DOHH2 (cell line): ENCODE measurements around the gene PCDHGA10.

ENCODE experiments used
- H3F3A ChIP-seq: fragments of 200-600 bp; sonication (generic), shearing (Covaris generic); 2 replicates; pipeline ENCODE4 v1.6.0; 2016; ENCODE audit warnings: antibody characterized with exemption, mild to moderate bottlenecking; ENCODE audit not compliant: control insufficient read depth, insufficient read depth
- H3K27ac ChIP-seq: fragments of 200-600 bp; sonication (generic); 2 replicates; pipeline ENCODE4 v1.5.1; 2014; ENCODE audit warnings: low read depth, mild to moderate bottlenecking, low read length, moderate library complexity
- H3K27me3 ChIP-seq: fragments of 200-600 bp; sonication (generic); 2 replicates; pipeline ENCODE4 v1.6.1; 2014; ENCODE audit warnings: mild to moderate bottlenecking, low read length, mixed read lengths; ENCODE audit not compliant: control insufficient read depth
- H3K36me3 ChIP-seq: fragments of 200-600 bp; sonication (generic); 2 replicates; pipeline ENCODE4 v1.6.1; 2014; ENCODE audit warnings: mild to moderate bottlenecking, low read length, moderate library complexity, mixed read lengths; ENCODE audit not compliant: control insufficient read depth
- H3K4me1 ChIP-seq: fragments of 200-600 bp; sonication (generic); 2 replicates; pipeline ENCODE4 v1.6.1; 2014; ENCODE audit warnings: mild to moderate bottlenecking, low read length, mixed read lengths; ENCODE audit not compliant: control insufficient read depth
- H3K4me2 ChIP-seq: fragments of 200-600 bp; sonication (generic); 2 replicates; pipeline ENCODE4 v1.6.0; 2014; ENCODE audit warnings: mild to moderate bottlenecking, low read length, moderate library complexity
- H3K4me3 ChIP-seq: fragments of 200-600 bp; sonication (generic); 2 replicates; pipeline ENCODE4 v1.5.1; 2014; ENCODE audit warnings: mild to moderate bottlenecking, low read length, mixed read lengths
- H3K79me2 ChIP-seq: fragments of 200-600 bp; sonication (generic); 2 replicates; pipeline ENCODE4 v1.6.1; 2014; ENCODE audit warnings: mild to moderate bottlenecking, low read length, mixed read lengths; ENCODE audit not compliant: control insufficient read depth
- H3K9me2 ChIP-seq: fragments of 200-600 bp; sonication (generic); replicated peaks from 2 replicates; pipeline ENCODE4 v1.6.1; 2014; ENCODE audit warnings: mild to moderate bottlenecking, low read length, mixed read lengths; ENCODE audit not compliant: control insufficient read depth
- H3K9me3 ChIP-seq: fragments of 200-600 bp; sonication (generic); 2 replicates; pipeline ENCODE4 v1.6.1; 2014; ENCODE audit warnings: antibody characterized with exemption, low read length, mixed read lengths; ENCODE audit not compliant: control insufficient read depth, insufficient read depth
- H4K20me1 ChIP-seq: fragments of 200-600 bp; sonication (generic); 2 replicates; pipeline ENCODE4 v1.6.0; 2014; ENCODE audit warnings: low read depth, mild to moderate bottlenecking, antibody characterized with exemption, low read length, moderate library complexity; ENCODE audit not compliant: control insufficient read depth, insufficient read depth
- EZH2phosphoT487 ChIP-seq: fragments of 200-600 bp; sonication (generic); IDR thresholded peaks from 2 replicates; pipeline ENCODE4 v1.6.1; 2017; ENCODE audit warnings: borderline replicate concordance, mild to moderate bottlenecking, antibody characterized with exemption, low read length, moderate library complexity, mixed read lengths
- TF ChIP-seq, protein P1 (sequence below): fragments of 200-600 bp; sonication (generic); IDR thresholded peaks from one replicate; pipeline ENCODE4 v1.5.1; 2014; ENCODE audit warnings: antibody characterized with exemption, mild to moderate bottlenecking, low read depth, low read length; ENCODE audit not compliant: poor library complexity, severe bottlenecking

Gene PCDHGA10

DNA sequence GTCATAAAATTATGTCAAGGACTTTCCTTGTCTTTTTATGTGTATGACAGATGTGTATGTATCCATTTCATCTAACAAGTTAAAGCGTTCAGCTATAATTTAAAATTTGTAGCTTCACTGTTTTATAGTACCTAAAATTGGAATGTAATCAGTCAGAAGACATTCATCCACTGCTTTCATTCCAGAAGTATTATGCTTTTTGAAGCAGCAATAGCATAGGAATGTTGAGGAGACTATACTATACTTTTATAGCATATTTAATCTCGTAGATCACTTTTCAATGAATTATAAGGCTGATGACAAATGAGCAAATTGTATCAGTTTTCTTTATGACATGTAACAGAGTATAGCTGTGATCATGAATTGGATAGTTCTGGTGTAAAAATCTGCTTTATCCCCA is 24.4 kb downstream of the PCDHGA10 start:
- Histone ChIP-seq H3K79me2 (no peaks in the 10 kb centered on the region), H3K4me2 (no peak overlapping the region), H3K4me3 (no peak overlapping the region), H3K9me2 (no peaks in the 10 kb centered on the region), H3K27me3 (no peaks in the 10 kb centered on the region), H3K4me1 (peaks cover 3% of the 10 kb centered on the region), H3F3A (no peaks in the 10 kb centered on the region), H3K27ac (no peak overlapping the region), H3K9me3 (no peaks in the 10 kb centered on the region; the same call in 1 of the 2 replicates), H3K36me3 (no peaks in the 10 kb centered on the region; the same call in 1 of the 2 replicates), H4K20me1 (no peaks in the 10 kb centered on the region)
- no peak for TF ChIP-seq EZH2phosphoT487
- TF ChIP-seq, protein P1, sequence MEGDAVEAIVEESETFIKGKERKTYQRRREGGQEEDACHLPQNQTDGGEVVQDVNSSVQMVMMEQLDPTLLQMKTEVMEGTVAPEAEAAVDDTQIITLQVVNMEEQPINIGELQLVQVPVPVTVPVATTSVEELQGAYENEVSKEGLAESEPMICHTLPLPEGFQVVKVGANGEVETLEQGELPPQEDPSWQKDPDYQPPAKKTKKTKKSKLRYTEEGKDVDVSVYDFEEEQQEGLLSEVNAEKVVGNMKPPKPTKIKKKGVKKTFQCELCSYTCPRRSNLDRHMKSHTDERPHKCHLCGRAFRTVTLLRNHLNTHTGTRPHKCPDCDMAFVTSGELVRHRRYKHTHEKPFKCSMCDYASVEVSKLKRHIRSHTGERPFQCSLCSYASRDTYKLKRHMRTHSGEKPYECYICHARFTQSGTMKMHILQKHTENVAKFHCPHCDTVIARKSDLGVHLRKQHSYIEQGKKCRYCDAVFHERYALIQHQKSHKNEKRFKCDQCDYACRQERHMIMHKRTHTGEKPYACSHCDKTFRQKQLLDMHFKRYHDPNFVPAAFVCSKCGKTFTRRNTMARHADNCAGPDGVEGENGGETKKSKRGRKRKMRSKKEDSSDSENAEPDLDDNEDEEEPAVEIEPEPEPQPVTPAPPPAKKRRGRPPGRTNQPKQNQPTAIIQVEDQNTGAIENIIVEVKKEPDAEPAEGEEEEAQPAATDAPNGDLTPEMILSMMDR: no peak

GRCh38 chr5:141439411-141440141 is 26.8 kb downstream of the PCDHGA10 start:
- Histone ChIP-seq H3K4me1 (peaks cover 15% of the 10 kb centered on the region), H4K20me1 (no peaks in the 10 kb centered on the region), H3K27ac (no peak overlapping the region), H3K4me3 (no peak overlapping the region), H3K4me2 (no peak overlapping the region), H3K9me3 (no peaks in the 10 kb centered on the region), H3K79me2 (no peaks in the 10 kb centered on the region), H3K27me3 (no peaks in the 10 kb centered on the region), H3K9me2 (no peaks in the 10 kb centered on the region), H3K36me3 (no peaks in the 10 kb centered on the region; the same call in 1 of the 2 replicates), H3F3A (0 out of 2 replicates have a peak, but pooled peaks cover 2% of the 10 kb centered on the region)
- no peak for TF ChIP-seq EZH2phosphoT487
- TF ChIP-seq, protein P1: no peak

GRCh38 chr5:141440341-141440740 is 27.6 kb downstream of the PCDHGA10 start:
- Histone ChIP-seq H3F3A (0 out of 2 replicates have a peak, but pooled peaks cover 2% of the 10 kb centered on the region), H3K27ac (no peak overlapping the region), H3K27me3 (no peaks in the 10 kb centered on the region), H3K4me3 (no peak overlapping the region), H3K36me3 (no peaks in the 10 kb centered on the region; the same call in 1 of the 2 replicates), H3K79me2 (no peaks in the 10 kb centered on the region), H3K9me2 (no peaks in the 10 kb centered on the region), H3K4me1 (peaks cover 15% of the 10 kb centered on the region), H3K9me3 (no peaks in the 10 kb centered on the region), H4K20me1 (no peaks in the 10 kb centered on the region), H3K4me2 (no peak overlapping the region)
- TF ChIP-seq, protein P1: no peak
- TF ChIP-seq EZH2phosphoT487: no peak
